DMS53 treated with DMSO at 0.1 percent for 48 hours (cell line): ENCODE data around the gene TCF3.
"Not testable (repeated sequence)": the region's sequence is repeated elsewhere in the genome, so short reads cannot be mapped to it uniquely, and the experiment has no call there.

ENCODE experiments used
- DNase-seq: peaks from one replicate; lab custom pipeline; 2025; ENCODE audit not compliant: unreplicated experiment; lab: John Stamatoyannopoulos, UW

Gene TCF3

DNA sequence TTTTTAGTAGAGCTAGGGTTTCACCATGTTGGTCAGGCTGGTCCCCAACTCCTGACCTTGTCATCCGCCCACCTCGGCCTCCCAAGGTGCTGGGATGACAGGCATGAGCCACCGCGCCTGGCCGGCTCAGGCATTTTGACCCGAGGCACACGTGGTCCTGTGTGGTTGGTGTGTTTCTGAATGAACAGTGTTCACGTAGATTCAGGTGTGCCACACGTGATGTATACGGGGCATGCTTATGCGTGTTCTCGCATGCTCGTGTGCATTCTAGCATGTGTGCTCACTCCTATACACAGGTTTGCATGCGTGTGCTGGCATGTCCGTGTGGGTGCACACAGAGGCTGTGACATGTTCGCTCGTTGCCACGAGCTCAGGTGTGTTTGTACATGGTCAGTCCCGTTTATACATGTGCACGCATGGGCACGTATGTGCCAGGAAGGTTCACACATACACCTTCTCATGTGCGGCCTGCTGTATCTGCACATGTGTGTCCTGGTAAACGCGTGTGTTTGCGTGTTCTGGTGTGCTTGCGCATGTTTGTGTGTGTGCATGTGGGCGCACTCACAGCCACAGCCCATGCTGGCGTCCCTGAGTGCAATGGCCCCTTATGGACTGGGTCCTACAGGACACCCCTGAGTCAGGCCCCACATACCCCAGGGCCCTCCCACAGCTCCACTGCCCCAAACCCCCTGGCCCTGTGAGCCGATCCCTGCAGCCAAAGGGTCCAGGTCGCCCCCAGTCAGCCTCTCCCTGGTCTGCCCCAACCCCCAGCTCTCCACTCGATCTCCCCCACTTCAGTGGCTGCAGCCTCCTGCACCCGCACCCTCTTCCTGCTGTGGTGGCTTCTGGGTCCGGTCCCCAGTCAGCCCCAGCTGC is 20.6 kb upstream of the TCF3 start:
- no peak for DNase-seq

GRCh38 chr19:1672038-1672768 is 19.8 kb upstream of the TCF3 start:
- DNase-seq, result no peak

GRCh38 chr19:1671716-1672037 is 19.3 kb upstream of the TCF3 start:
- no peak for DNase-seq

- not testable (repeated sequence) for DNase-seq
These were observed 18.3 kb upstream of the TCF3 start for GRCh38 chr19:1670747-1671146.

DNA sequence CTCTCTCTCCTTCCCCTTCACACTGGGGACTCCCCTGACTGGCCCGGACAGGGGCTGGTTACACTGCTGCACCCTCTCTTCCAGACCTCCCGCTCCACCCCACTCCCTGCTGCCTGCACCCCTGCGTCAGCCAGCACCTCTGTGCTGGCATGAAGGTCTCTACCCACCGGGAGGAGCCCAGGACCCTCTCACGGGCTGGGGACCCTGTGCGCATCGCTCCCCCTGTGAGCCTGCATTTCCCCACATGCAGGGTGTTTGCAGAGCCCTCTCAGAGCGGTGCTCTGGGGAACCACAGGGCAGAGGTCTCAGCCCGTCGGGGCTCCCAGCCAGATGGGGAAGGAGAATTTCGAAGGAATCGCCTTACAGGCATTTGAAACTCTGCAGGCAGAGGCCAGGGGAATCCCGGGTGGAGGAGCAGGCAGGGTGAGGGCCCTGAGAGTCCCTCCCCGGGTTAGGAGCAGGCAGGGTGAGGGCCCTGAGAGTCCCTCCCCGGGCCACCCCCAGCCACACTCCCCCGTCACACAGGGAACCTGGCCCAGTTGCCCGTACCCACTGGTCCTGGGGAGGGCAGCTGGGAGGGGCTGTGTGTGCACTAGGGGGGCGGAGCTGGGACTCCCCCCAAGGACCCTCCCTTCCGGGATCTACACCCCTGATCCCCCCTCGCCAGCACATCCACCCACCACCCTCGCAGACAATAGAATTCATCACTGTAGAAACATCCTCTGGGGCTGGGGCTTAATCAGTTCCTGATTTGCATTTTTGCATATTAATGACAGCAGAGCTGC is 16.3 kb upstream of the TCF3 start:
- no peak for DNase-seq

DNA sequence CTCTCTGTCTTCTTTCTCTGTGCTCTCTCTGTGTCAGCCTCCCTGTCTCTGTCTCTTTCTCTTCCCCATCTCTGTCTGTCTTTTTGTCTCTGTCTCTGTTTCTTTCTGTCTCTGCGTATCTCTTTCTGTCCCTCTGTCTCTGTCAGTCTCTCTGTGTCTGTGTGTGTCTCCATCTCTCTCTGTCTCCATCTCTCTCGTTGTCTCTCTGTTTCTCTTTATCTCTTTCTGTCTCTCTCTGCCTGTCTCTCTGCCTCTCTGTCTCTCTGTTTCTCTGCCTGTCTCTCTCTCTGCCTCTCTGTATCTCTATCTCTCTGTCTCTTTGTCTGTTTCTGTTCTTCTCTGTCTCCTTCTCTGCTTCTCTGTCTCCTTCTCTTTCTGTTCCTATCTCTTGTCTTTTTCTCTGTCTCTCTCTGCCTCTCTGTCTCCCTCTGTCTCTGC is 15.7 kb upstream of the TCF3 start:
- DNase-seq, result no peak

DNA sequence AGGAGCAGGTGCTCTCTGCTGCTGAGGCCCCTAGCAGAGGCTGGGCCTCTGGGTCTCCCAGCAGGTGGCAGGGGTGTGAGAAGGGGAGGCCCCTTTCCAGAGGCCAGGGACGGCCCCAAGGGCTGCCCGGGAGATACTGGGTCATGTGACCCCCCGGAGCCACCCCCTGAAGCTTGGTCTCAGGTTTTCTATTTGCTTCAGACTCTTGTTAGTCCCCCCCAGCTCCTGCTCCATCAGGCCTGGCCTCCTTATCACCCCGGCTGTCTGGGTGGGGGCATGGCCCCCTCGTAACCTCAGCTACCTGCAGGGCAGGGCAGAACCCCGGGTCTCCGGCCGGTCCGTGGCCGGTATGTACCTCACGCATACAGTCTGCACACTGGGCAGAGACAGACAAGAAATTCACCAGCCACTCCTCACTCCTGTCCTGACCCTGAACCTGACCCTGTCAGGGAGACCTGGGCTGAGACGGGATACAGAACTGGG is 13.2 kb upstream of the TCF3 start:
- DNase-seq, result no peak

- no peak for DNase-seq
These were observed 11.4 kb upstream of the TCF3 start for GRCh38 chr19:1663852-1664251.

DNA sequence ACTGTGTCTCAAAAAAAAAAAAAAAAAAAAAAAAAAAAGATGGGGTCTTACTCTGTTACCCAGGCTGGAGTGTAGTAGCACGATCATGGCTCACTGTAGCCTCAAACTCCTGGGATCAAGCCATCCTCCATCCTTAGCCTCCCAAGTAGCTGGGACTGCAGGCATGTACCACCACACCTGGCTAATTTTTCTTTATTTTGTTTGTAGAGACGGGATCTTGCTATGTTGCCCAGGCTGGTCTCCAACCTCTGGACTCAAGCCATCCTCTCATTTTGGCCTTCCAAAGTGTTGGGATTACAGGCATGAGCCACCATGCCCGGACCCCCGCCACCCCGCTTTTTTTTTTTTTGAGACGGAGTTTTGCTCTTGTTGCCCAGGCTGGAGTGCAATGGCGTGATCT is 10.8 kb upstream of the TCF3 start:
- not testable (repeated sequence) for DNase-seq

DNA sequence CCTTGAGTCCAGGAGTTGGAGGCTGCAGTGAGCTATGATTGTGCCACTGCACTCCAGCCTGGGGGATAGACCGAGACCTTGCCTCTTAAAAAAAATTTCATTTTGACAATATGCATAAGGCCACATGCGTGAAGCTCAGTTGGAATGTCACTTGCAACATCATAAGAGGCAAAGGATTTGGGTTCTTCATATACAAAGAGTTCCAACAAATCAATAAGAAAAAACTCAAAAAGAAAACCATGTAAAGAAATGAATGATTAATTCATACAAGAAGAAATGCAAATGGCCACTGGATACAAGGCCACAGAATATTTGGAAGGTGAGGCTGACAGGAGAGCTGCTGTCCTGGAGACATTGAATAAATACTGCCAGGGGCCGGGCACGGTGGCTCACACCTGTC is 9.6 kb upstream of the TCF3 start:
- no peak for DNase-seq

DNA sequence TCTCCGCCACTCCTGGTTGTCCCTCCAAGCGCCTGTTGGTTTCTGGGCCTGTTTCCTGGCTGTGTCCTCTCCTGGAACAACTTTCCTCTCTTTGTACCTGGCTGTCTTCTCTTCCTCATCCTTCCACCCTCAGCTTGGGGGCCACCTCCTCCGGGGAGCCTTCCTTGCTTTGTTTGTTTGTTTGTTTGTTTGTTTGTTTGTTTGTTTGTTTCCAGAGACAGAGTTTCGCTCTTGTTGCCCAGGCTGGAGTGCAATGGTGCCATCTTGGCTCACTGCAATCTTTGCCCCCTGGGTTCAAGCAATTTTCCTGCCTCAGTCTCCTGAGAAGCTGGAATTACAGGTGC is 6.6 kb upstream of the TCF3 start:
- no peak for DNase-seq

GRCh38 chr19:1658150-1659083 is 6.0 kb upstream of the TCF3 start:
- no peak for DNase-seq

DNA sequence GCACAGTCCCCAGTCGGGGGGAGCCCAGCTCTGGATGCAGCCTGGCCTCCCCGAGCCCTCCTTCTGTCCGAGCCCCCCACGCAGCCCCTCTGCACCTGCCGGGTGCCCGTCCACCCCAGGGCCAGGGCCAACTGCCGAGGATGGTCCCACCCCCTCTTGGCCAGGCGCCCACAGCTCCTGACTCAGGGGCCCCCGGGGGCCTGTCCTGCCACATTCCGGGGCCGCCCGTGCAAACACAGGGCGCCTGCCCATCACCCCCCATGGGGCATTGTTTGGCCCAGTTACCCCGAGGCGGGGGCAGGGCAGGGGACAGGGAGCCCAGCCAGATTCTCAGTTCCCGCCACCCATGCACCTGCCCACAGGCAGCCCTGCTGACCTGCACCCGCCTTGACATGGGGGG is 5.3 kb upstream of the TCF3 start:
- DNase-seq, result no peak

DNA sequence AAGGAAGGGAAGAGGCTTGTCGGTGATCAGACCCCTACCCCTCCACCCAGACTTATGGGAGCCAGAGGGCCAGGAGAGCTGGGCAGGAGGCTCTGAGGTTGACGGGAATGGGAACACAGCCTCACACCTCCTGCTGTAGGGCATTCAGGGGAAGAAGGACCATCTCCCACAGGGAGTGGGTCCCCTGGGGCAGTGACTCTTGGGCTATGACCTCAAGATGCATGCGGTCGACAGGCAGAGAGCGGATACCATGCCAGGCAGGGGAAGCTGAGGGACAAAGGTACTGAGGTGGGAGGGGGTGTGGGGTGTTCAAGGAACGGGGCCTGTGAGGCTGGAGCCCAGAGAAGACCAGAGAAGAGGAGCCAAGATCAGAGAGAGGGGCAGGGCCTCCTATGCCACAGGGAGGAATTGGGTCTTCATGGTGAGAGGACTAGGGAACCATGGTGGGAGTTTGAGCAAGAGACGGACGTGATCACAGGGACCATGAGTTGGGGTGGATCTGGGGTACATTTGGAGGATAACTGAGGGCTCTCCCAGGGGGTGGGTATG is 4.6 kb upstream of the TCF3 start:
- DNase-seq, result no peak

- no peak for DNase-seq
These were observed 3.7 kb upstream of the TCF3 start for GRCh38 chr19:1655987-1656608.

GRCh38 chr19:1655131-1655981 is 2.9 kb upstream of the TCF3 start:
- no peak for DNase-seq

DNA sequence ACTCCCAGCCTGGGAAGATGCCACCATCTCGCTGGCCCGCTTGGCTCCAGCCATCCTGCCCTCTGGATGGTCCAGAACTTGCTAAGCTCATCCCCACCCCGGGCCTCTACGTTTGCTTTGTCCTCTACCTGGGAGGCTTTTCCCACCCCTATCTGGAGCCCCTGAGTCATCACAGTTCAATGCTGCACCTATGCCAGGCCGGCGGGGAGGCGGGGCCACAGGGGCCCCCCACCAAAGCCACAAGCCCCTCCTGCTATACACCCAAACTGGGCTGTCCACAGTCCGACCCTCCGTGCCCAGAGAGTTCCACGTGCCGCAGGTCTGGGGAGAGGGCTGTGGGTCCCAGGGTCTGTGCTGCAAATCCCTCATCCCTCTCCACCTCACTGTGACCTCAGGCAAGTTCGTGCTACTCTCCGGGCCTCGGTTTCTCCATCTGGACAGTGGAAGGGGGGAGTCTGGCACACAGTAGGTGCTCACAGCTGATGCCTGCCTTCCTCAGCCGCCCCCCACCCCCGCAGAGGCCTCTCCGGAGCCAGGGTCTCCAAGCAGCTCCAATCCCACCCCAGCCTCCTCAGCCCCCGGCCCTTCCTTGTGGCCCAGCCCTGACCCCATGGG is 1.9 kb upstream of the TCF3 start:
- DNase-seq, result no peak

DNA sequence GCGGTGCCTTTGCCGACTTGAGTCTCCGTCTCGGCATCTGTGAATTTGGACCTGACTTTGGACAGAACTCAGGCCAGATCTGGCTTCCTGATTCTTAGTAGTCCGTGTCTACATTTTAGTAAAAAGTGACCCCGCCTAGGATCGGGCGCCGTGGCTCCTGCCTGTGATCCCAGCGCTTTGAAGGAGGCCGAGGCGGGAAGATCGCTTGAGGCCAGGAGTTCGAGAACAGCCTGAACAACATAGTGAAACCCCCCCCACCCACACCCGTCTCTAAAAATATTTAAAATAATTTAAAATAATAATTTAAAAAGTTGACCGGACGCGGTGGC is 849 bp upstream of the TCF3 start:
- DNase-seq, result no peak
